HG02642 (cell line): ENCODE data around the gene TNFRSF14.

Experiments used
- ATAC-seq: cut with Tn5 transposase; IDR thresholded peaks from one replicate; pipeline ENCODE4 v1.9.1; 2021; ENCODE audit warnings: mild to moderate bottlenecking; ENCODE audit not compliant: unreplicated experiment, poor library complexity

TNFRSF14 gene

GRCh38 chr1:2596530-2597333 lies 40.6 kb downstream of the TNFRSF14 start:
- no peak for ATAC-seq

- ATAC-seq: no peak
These were observed 41.5 kb downstream of the TNFRSF14 start for GRCh38 chr1:2597441-2598328.

DNA sequence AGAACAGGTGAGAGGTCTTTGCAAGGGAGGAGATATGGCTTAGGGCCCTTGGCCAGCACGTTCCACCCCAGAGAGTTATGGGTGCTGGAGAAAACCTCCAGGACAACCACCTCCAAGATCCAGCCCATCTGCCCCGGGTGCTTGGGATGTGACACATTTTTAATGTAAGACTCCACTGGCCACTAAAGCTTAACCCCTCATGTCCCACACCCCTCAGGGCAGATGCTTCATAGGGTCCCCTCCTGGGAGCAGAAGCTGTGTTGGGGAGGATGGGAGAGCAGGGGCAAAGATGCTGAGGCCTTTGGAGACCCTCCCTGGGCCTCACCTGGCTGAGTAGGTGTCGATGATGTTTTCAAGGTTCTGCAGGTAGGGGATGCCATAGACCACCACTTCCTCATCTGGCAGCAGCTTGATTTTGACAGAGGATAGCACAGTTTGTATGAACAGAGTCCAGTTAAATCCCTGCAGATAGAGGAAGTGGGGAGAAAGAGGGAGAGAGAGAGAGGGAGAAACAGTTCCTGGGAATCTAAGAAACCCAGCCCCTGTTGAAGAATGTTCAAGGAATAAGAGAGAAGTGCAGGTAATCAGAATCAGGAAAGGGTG lies 42.3 kb downstream of the TNFRSF14 start:
- no peak for ATAC-seq

GRCh38 chr1:2601721-2602303 lies 45.6 kb downstream of the TNFRSF14 start:
- ATAC-seq: no peak

- no peak for ATAC-seq
These were observed 46.2 kb downstream of the TNFRSF14 start for GRCh38 chr1:2602311-2602835.

DNA sequence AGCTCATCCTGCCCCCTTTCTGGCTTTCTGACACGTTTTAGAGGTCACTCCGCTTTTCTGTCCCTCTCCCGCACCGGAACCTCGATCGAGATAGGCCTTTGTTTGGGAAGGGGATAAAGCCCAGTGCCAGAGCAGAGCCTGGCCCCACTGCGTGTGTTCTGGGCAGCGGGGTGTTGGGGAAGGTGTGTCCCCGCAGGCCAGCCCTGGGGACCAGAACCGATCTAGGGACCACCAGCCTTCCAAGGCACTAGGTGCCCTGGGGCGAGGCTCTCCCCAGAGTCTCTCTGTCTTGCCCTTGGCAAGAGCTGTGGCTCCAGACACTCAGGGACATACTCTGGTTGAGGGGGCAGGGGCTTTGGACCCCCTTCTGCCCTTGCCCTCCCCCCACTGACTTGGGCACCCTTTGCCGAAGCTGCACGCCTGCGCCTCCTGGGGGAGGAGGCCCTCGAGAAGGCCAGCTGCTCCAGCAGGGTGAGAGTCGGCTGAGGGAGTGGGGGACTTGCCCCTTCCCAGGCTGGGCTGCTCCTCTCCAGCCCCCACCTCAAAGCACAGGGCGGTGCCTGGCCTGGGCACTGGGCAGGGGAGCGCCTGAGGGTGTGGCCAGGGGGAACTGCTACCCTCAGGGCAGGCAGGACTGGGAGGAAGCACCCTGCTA lies 46.8 kb downstream of the TNFRSF14 start:
- ATAC-seq: no peak

DNA sequence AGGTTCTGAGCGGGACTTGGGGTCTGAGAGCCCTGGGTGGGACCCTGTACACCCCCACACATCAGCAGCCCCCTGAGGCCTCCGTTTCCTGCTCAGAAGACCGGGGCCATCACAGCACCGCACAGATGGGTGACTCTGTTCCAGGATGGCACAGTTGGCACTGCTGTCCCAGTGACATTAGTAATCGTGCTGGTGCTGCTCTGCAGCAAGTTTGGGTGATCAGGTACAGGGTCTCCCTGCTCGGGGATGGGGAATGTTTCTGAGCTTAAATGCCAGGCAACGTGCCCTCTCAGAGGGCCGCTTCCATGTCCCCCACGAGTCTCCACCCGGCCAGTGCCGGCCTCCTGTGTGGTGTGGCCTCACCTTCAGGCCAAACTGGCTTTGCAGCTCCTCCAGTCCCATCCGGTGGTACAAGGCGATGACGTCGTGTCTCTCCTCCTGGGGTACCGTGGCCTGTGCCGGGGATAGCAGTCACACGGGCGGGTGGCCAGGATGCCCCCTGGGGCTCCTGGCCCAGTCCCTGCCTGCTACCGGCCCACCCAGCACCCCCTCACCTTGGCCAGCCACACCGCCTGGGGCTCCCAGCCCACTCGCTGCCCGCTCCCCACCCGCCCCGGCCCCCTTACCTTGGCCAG lies 47.5 kb downstream of the TNFRSF14 start:
- ATAC-seq: no peak

DNA sequence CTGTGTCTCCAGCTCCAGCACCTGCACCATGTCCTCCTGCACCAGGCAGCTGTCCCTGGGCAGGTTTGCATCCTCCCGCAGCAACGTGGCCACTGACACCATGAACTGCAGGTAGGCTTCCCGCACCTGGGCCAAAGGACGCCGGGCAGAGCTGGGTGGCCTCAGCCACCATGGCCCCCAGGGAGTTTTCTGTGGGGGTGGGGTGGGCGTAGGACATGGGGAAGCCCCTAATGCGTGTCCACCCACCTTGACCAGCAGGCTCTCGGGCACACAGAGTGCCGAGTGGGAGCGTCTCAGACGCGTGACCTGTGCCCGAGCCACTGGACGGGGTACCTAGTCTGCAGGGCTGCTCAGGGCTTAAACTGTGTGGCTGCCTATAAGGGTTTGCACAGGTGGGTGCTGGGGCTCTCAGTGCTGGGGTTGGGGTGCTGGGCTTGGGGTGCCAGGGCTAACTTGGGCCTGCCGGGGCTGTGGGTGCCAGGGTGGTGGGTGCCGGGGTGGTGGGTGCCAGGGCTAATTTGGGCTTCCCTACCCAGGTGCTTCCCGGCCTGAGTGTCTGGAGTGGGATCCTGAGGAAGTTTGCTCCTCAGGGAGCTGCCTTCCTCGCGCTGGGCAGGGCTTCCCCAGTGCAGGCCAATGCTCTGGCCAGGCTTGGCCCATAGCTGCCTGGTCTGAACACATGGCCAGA lies 48.1 kb downstream of the TNFRSF14 start:
- no peak for ATAC-seq

DNA sequence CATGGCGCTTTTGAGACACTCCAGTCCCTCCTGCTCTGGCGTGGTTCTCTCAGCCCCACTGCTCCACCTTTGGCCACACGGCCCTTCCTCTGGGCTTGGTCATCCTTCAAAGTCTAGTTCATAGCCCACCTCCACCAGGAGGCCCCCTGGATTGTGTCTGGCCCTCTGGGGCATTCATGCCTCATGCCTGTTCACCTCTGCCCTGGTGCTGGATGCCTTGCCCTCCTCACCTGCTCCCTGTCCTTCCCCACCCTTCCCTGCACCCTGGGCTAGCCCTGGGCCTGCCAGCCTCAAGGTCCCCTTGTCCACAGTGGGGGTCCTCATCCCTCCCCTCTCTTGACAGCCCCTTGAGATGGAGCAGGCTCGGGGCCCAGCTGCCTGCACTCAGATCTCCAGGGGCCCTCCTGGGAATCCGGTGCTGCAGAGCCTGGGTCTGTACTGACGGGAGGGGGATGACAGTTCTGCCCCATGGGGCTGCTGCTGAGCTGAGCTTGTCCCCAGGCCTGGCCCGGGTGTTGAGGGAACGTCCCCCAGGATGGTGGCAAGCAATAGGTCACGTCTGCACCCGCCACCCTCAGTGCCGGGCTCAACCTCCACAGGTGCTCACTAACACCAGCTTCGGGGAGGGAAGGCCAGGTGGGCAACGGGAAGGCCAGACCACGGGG lies 48.8 kb downstream of the TNFRSF14 start:
- no peak for ATAC-seq

DNA sequence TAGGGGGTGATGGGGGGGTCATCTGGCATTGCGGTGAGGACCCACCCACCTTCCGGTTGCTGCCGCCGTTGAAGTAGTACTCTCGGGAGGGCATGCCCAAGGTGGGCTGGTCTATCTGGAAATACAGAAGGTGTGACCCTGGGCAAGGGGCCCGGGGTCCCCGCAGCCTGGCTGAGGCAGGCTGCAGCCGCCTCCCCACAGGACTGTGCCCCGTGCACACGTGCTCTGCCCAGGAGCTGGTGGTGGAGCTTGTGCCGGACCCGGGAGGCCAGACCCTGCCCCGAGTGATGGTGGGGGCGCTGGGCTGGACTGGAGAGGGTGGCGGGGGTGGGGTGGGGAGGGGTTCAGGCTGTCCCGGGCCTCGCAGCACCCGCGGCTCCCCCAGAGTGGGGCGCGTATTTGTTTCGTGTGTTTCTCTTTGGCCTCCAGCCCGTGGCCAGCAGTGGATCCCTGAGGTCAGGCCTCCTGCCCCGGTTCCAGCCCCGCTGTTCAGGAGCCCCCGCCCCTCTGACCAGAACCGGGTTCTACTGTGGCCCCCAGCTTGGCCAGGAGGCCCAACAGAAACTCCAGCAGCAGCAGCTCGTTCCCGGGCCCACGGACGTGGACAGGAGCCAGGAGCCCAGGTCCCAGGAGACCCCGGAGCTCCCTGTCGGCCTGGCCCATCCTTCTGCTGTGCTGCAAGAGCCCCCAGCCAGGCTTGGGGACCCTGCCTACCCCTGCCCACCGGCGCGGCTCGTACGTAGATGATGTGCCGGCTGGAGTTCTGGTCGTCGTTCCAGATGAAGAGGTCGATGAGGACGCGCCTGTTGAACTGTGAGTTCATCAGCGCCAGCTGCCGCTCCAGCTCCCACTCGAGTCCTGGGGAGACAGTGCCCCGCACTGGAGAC lies 49.6 kb downstream of the TNFRSF14 start:
- no peak for ATAC-seq

GRCh38 chr1:2606396-2606880 lies 50.3 kb downstream of the TNFRSF14 start:
- no peak for ATAC-seq

DNA sequence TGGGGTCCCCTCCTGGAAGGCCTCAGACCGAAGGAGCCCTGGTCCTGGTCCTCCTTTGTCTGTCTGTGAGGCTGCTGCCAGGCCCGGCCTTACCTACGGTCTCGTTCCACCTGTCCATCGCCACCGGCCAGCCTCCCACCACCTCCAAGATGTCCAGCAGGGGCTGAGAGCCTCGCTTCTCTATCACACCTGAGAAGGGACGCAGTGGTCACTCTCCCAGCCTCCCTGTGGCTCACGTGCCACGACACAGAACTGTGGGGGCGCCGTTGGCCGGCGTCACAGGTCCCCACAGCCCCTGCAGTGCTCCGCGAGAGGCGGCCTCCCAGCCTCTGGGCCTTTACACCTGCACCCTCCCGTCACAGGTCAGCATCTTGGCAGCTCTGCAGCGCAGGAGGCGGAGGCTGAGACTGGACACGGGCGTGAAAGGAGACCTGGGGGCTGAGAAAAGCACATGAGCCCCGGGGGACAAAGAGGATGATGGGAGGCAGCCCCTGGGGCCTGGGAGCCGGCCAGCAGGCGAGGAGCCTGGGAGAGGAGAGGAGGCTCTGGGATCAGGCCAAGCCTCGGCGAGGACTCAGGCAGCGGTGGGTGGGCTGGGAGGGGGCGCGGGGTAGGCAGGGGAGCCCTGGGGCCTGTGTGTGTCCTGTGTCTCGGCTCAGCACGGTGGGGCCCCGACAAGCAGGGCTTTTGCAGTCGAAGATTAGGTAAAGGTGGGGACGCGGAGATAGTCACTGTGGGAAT lies 50.9 kb downstream of the TNFRSF14 start:
- ATAC-seq: no peak

- ATAC-seq: no peak
These were observed 51.5 kb downstream of the TNFRSF14 start for GRCh38 chr1:2607641-2608091.

DNA sequence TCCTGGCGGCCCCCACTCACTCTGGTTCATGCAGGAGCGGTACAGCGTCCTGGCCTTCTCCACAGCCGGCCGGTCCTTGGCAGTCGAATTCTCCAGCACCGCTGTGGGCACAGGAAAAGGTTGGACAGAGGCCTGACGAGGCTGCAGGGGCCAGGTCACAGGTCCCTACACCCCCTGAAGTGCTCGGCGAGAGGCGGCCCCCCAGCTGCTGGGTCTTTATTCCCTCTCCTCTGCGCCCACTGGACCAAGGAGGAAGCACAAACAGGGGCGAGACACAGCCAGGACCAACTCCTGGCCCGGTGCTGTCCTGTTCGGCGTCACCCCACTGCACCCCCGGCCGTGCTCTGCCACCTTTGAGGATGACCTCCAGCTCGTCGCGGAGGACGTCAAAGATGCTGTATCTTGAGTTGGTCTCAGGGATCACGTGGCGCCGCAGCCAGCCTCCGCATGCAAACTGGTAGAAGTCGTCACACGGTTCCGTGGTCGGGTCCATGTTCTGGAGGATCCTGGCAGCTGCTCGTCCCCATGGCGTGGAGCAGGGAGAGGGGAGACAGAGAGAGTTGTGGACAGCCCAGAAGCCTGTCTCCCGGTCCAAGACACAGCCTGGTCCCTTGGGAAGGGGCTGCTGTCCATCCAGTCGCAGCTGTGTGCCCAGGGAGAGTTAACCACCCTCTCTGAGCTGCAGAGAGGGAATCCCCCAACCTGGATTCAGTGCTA lies 53.3 kb downstream of the TNFRSF14 start:
- ATAC-seq: no peak

DNA sequence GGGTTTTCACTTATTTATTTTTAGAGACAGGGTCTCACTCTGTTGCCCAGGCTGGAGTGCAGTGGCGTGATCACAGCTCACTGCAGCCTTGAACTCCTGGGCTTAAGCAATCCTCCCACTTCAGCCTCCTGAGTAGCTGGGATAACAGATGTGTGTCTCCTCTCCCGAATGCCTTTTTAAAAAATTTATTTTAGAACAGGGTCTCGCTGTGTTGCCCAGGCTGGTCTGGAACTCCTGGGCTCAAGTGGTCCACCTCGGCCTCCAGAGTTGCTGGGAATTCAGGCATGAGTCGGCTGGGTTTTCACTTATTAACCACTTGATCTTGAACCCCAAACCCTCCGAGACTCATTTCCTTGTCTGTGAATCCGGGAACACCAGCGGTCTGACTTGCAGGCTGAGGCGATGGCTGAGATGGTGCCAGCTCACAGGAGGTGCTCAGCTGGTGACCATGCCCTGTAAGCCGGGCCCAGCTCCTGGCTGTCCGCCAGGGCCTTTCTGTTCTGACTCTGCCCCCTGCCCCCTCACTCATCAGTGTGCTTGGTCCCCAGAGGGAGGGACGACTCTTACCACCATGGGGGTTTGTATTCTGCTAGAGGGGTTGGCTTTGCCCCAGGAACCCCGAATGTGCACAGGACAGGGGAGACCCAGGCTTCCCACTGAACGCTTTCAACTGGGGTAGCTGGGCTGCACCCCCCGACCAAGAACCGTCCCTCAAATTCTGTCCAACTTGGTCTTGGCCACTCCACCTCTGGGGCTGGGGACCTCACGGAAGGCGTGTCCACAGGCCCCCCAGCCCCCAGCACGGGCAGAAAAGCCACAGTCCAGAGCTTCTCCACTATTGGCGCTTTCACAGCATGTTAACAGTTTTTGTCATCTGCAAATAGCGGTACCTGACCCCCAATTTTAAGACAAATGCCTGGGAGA lies 54.1 kb downstream of the TNFRSF14 start:
- no peak for ATAC-seq
